IMR-90 (cell line): ENCODE data around the gene TCL1A. TPM values are rescaled to one million over a fixed set of nuclear protein-coding genes. Genes with fewer than 3 reads are reported as not detected.

Source experiments
- ATAC-seq: fragments of 200-7000 bp; cut with Tn5 transposase; 2 replicates; pipeline ENCODE4 v1.9.1; 2020; ENCODE audit warnings: low read depth, mild to moderate bottlenecking, moderate library complexity
- BruUV-seq: library from RNA; stranded (reverse); fragments of 400-500 nt; replicated peaks from 2 replicates; lab custom pipeline; 2021; lab: Mats Ljungman, UMichigan
- CTCF ChIA-PET: fragments of 300-600 bp; formaldehyde crosslinking; extraction: SDS; loops from one replicate; lab custom pipeline; 2021; ENCODE audit warnings: antibody characterized with exemption; lab: Yijun Ruan, JAX
- POLR2A ChIA-PET: fragments of 300-600 bp; sonication (Branson Sonifier 250); formaldehyde crosslinking; loops from one replicate; lab custom pipeline; 2022; ENCODE audit warnings: antibody characterized with exemption; ENCODE audit not compliant: unreplicated experiment; lab: Charles Lee
- DNase-seq: peaks from one replicate; pipeline ENCODE4 v3.0.0; 2013
- H2AFZ ChIP-seq: replicated peaks from 2 replicates; pipeline ENCODE3; 2013; ENCODE audit warnings: low read length, mild to moderate bottlenecking; ENCODE audit not compliant: poor library complexity
- H2AK5ac ChIP-seq: 2 replicates; pipeline ENCODE4 v1.6.1; 2013; ENCODE audit warnings: low read depth, low read length, inconsistent platforms
- H2AK9ac ChIP-seq: replicated peaks from 2 replicates; pipeline ENCODE3; 2013; ENCODE audit warnings: mild to moderate bottlenecking, low read depth, low read length, moderate library complexity; ENCODE audit not compliant: poor library complexity
- H2BK120ac ChIP-seq: 2 replicates; pipeline ENCODE4 v1.6.1; 2013; ENCODE audit warnings: low read depth, low read length, inconsistent platforms
- H2BK15ac ChIP-seq: 3 replicates; pipeline ENCODE4 v1.6.1; 2013; ENCODE audit warnings: low read depth, low read length, inconsistent platforms
- H2BK20ac ChIP-seq: 2 replicates; pipeline ENCODE4 v1.6.1; 2013; ENCODE audit warnings: low read depth, mild to moderate bottlenecking, inconsistent platforms, low read length, moderate library complexity
- H2BK5ac ChIP-seq: 2 replicates; pipeline ENCODE4 v1.6.1; 2013; ENCODE audit warnings: mild to moderate bottlenecking, low read depth, low read length, inconsistent platforms; ENCODE audit not compliant: poor library complexity, severe bottlenecking
- H3K14ac ChIP-seq: replicated peaks from 2 replicates; pipeline ENCODE4 v1.6.1; 2013; ENCODE audit warnings: low read depth, low read length, inconsistent platforms
- H3K18ac ChIP-seq: 2 replicates; pipeline ENCODE4 v1.6.1; 2013; ENCODE audit warnings: low read depth, low read length, control low read depth
- H3K23ac ChIP-seq: 2 replicates; pipeline ENCODE4 v1.6.1; 2013; ENCODE audit warnings: low read depth, low read length, inconsistent platforms
- H3K27ac ChIP-seq: 2 replicates; pipeline ENCODE4 v1.5.1; 2013; ENCODE audit warnings: mild to moderate bottlenecking, control low read depth, low read length; ENCODE audit not compliant: insufficient read depth
- H3K27me3 ChIP-seq: 2 replicates; pipeline ENCODE4 v1.6.1; 2013; ENCODE audit warnings: low read length; ENCODE audit not compliant: control insufficient read depth, insufficient read depth
- H3K36me3 ChIP-seq: 2 replicates; pipeline ENCODE4 v1.6.1; 2013; ENCODE audit warnings: low read length, mixed read lengths; ENCODE audit not compliant: control insufficient read depth, insufficient read depth
- H3K4ac ChIP-seq: 2 replicates; pipeline ENCODE4 v1.6.1; 2013; ENCODE audit warnings: low read depth, low read length, inconsistent platforms
- H3K4me1 ChIP-seq: 2 replicates; pipeline ENCODE4 v1.6.1; 2013; ENCODE audit warnings: low read length, mixed read lengths; ENCODE audit not compliant: control insufficient read depth, insufficient read depth
- H3K4me2 ChIP-seq: 2 replicates; pipeline ENCODE4 v1.6.1; 2013; ENCODE audit warnings: low read depth, mild to moderate bottlenecking, control low read depth, low read length, moderate library complexity
- H3K4me3 ChIP-seq: 2 replicates; pipeline ENCODE4 v1.5.1; 2013; ENCODE audit warnings: low read depth, mild to moderate bottlenecking, control low read depth, low read length, moderate library complexity; ENCODE audit not compliant: insufficient read depth
- H3K56ac ChIP-seq: 2 replicates; pipeline ENCODE4 v1.6.1; 2013; ENCODE audit warnings: low read length, inconsistent platforms; ENCODE audit not compliant: insufficient read depth; ENCODE audit errors: extremely low read depth
- H3K79me1 ChIP-seq, 2 experiments: 2 replicates each; pipeline ENCODE4 v1.6.1; 2013; ENCODE audit warnings: low read length in 2 of 2, inconsistent platforms in 1 of 2, low read depth in 1 of 2
- H3K9ac ChIP-seq: 2 replicates; pipeline ENCODE4 v1.6.1; 2013; ENCODE audit warnings: low read depth, low read length, control low read depth
- H3K9me1 ChIP-seq: 2 replicates; pipeline ENCODE4 v1.6.1; 2013; ENCODE audit warnings: low read length, inconsistent platforms; ENCODE audit not compliant: insufficient read depth
- H3K9me3 ChIP-seq: 2 replicates; pipeline ENCODE4 v1.6.1; 2013; ENCODE audit warnings: low read length; ENCODE audit not compliant: control insufficient read depth, insufficient read depth
- H4K20me1 ChIP-seq: 2 replicates; pipeline ENCODE4 v1.6.1; 2013; ENCODE audit warnings: low read length, inconsistent platforms; ENCODE audit not compliant: insufficient read depth
- H4K5ac ChIP-seq: 2 replicates; pipeline ENCODE4 v1.6.1; 2013; ENCODE audit warnings: mild to moderate bottlenecking, low read depth, low read length, control low read depth
- H4K8ac ChIP-seq, 2 experiments: 2 replicates each; pipeline ENCODE4 v1.6.1; 2013; ENCODE audit warnings: low read depth in 2 of 2, low read length in 2 of 2, control low read depth in 1 of 2, inconsistent platforms in 1 of 2
- H4K91ac ChIP-seq: 2 replicates; pipeline ENCODE4 v1.6.1; 2013; ENCODE audit warnings: low read depth, low read length, inconsistent platforms; ENCODE audit not compliant: insufficient read depth
- BHLHE40 ChIP-seq: fragments of 150-350 bp; IDR thresholded peaks from 2 replicates; pipeline ENCODE4 v1.6.1; 2016; ENCODE audit warnings: mild to moderate bottlenecking, low read depth, low read length
- CEBPB ChIP-seq: IDR thresholded peaks from 2 replicates; pipeline ENCODE4 v1.6.1; 2012; ENCODE audit warnings: low read depth, low read length, improper control_type of control experiment
- CHD1 ChIP-seq: IDR thresholded peaks from 2 replicates; pipeline ENCODE4 v1.6.1; 2012; ENCODE audit warnings: low read depth, low read length, improper control_type of control experiment
- MAFK ChIP-seq: IDR thresholded peaks from 2 replicates; pipeline ENCODE4 v1.6.1; 2012; ENCODE audit warnings: low read depth, low read length, improper control_type of control experiment
- MAZ ChIP-seq: IDR thresholded peaks from 2 replicates; pipeline ENCODE4 v1.6.1; 2012; ENCODE audit warnings: low read depth, mild to moderate bottlenecking, low read length, improper control_type of control experiment, moderate library complexity, borderline replicate concordance
- NFE2L2 ChIP-seq: fragments of 150-350 bp; IDR thresholded peaks from 2 replicates; pipeline ENCODE4 v1.6.1; 2016; ENCODE audit warnings: low read depth, mild to moderate bottlenecking, low read length
- POLR2A ChIP-seq: IDR thresholded peaks from 2 replicates; pipeline ENCODE4 v1.6.1; 2012; ENCODE audit warnings: mild to moderate bottlenecking, low read depth, low read length
- RAD21 ChIP-seq: IDR thresholded peaks from 2 replicates; pipeline ENCODE4 v1.6.1; 2012; ENCODE audit warnings: low read length, improper control_type of control experiment
- RCOR1 ChIP-seq: IDR thresholded peaks from 2 replicates; pipeline ENCODE4 v1.6.1; 2012; ENCODE audit warnings: mild to moderate bottlenecking, low read length, improper control_type of control experiment; ENCODE audit not compliant: insufficient replicate concordance
- RFX5 ChIP-seq: IDR thresholded peaks from 2 replicates; pipeline ENCODE4 v1.8.0; 2012; ENCODE audit warnings: low read depth, mild to moderate bottlenecking, low read length, moderate library complexity
- USF2 ChIP-seq: fragments of 150-350 bp; IDR thresholded peaks from 2 replicates; pipeline ENCODE4 v1.6.1; 2017; ENCODE audit warnings: mild to moderate bottlenecking, antibody characterized with exemption, low read length, low read depth
- WGBS, 2 experiments: methylation state at CpG; one replicate each; pipeline versions ENCODE4 v1.1.5 to v1.1.7; 2013; ENCODE audit warnings: missing lambda C conversion rate in 2 of 2; ENCODE audit not compliant: insufficient read length in 1 of 2; ENCODE audit errors: extremely low coverage in 2 of 2; 5-methylcytosine and 5-hydroxymethylcytosine counted together
- dilution Hi-C: fragments of 300-500 bp; cut with HindIII; formaldehyde crosslinking; loops from one replicate; pipeline ENCODE4 v1.14.3; 2018; ENCODE audit warnings: low sequenced_read_pairs; ENCODE audit not compliant: unreplicated experiment
- in situ Hi-C: fragments of 300-500 bp; cut with MboI; formaldehyde crosslinking; loops from 3 replicates; pipeline ENCODE4 v1.14.3; 2019; ENCODE audit warnings: low sequenced_read_pairs, inconsistent platforms, mixed read lengths
- intact Hi-C: fragments of 100-400 bp; cut with micrococcal nuclease; formaldehyde crosslinking; loops from 2 replicates; pipeline ENCODE4 v1.10.0; 2022
- polyA plus RNA-seq, 3 experiments: library from polyadenylated mRNA; depleted of rRNA; stranded (reverse); fragments of >200 nt; gene quantifications; 2 replicates each; pipeline ENCODE4 v1.2.3, GENCODE V29; 2012; ENCODE audit warnings: low replicate concordance in 1 of 3
- total RNA-seq: library from RNA; depleted of rRNA; stranded (reverse); fragments of >200 nt; gene quantifications from 2 replicates; pipeline ENCODE4 v1.2.3, GENCODE V29; 2012
- TF ChIP-seq, protein P1 (sequence below): fragments of 150-350 bp; IDR thresholded peaks from 2 replicates; pipeline ENCODE4 v1.6.1; 2016; ENCODE audit warnings: low read depth, mild to moderate bottlenecking, low read length, moderate library complexity, borderline replicate concordance
- TF ChIP-seq, protein P2 (sequence below): conservative IDR thresholded peaks from 2 replicates; pipeline ENCODE4 v1.5.1; 2012; ENCODE audit warnings: mild to moderate bottlenecking, low read depth, low read length, improper control_type of control experiment

TCL1A gene
- total and polyA plus RNA-seq, 2 of the 4 experiments (the other 2 are of a cell fraction): not detected

DNA sequence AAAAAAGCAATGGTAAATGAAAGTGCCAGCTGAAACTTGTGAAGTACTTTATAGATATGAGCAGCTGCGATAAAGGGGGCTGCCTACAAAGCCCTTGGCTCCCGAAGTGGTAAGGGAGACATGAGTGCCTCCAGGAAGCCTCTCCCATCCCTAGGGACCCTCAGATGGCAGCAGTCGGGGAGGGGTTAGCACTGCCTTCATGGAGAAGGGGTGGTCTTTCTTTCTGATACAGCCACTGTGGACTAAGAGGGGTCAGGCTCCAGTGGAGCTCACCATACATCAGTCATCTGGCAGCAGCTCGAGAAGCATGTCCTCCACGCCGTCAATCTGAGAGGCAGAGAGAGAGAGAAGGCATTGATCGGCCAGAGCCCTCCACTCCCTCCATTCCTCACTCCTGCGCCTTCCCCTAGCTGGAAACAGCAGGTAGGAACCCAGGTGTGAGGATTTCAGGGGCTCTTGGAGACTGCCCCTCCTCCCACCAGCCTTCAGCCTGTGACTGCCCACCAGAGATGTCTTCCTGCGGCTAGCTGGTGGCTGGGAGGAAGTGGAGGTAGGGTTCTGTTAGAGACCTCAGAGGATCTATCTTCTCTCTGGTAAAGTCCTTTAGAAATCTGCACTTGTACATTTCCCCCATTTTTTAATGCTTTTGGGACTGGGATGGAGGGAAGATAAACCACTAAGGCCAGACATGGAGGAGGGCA is 2.3 kb downstream of the TCL1A start:
- H3K18ac ChIP-seq: no peak overlapping the region
- DNase-seq (no peak), ATAC-seq (no peak)
- WGBS, 2 experiments: no CpG with 5 or more reads among the region's 9 CpGs
- no peak overlapping the region for H4K8ac ChIP-seq
- in situ Hi-C loops: no loop called here
- no peak overlapping the region for H3K27ac ChIP-seq
- no peak overlapping the region for H3K9ac ChIP-seq
- H3K56ac ChIP-seq: no peak overlapping the region
- H3K27me3 ChIP-seq: no peaks in the 10 kb centered on the region
- H2BK20ac ChIP-seq: no peak overlapping the region
- BruUV-seq: no TSS peak
- H2AK9ac ChIP-seq: no peak overlapping the region
- no peak overlapping the region for H2AK5ac ChIP-seq
- no peaks in the 10 kb centered on the region for H3K9me3 ChIP-seq
- no peak overlapping the region for H2AFZ ChIP-seq
- no peak overlapping the region for H3K23ac ChIP-seq
- no peaks in the 10 kb centered on the region for H3K79me1 ChIP-seq
- H3K14ac ChIP-seq: no peak overlapping the region
- H3K36me3 ChIP-seq: no peaks in the 10 kb centered on the region
- H3K4me3 ChIP-seq: no peak overlapping the region
- no peaks in the 10 kb centered on the region for H3K4me1 ChIP-seq
- no peak overlapping the region for H2BK15ac ChIP-seq
- ChIA-PET CTCF (no interaction called here), POLR2A (no interaction called here)
- H3K9me1 ChIP-seq: no peaks in the 10 kb centered on the region
- TF ChIP-seq CEBPB: no peak
- TF ChIP-seq NFE2L2: no peak
- no peak for TF ChIP-seq MAZ
- no peak for TF ChIP-seq USF2
- TF ChIP-seq BHLHE40: no peak
- TF ChIP-seq, protein P1, sequence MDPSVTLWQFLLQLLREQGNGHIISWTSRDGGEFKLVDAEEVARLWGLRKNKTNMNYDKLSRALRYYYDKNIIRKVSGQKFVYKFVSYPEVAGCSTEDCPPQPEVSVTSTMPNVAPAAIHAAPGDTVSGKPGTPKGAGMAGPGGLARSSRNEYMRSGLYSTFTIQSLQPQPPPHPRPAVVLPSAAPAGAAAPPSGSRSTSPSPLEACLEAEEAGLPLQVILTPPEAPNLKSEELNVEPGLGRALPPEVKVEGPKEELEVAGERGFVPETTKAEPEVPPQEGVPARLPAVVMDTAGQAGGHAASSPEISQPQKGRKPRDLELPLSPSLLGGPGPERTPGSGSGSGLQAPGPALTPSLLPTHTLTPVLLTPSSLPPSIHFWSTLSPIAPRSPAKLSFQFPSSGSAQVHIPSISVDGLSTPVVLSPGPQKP: no peak
- no peak for TF ChIP-seq RCOR1
- no peak for TF ChIP-seq RFX5
- TF ChIP-seq CHD1: no peak
- TF ChIP-seq, protein P2, sequence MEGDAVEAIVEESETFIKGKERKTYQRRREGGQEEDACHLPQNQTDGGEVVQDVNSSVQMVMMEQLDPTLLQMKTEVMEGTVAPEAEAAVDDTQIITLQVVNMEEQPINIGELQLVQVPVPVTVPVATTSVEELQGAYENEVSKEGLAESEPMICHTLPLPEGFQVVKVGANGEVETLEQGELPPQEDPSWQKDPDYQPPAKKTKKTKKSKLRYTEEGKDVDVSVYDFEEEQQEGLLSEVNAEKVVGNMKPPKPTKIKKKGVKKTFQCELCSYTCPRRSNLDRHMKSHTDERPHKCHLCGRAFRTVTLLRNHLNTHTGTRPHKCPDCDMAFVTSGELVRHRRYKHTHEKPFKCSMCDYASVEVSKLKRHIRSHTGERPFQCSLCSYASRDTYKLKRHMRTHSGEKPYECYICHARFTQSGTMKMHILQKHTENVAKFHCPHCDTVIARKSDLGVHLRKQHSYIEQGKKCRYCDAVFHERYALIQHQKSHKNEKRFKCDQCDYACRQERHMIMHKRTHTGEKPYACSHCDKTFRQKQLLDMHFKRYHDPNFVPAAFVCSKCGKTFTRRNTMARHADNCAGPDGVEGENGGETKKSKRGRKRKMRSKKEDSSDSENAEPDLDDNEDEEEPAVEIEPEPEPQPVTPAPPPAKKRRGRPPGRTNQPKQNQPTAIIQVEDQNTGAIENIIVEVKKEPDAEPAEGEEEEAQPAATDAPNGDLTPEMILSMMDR: no peak
- no peak for TF ChIP-seq POLR2A
- no peak for TF ChIP-seq RAD21
- TF ChIP-seq MAFK: no peak
- no peak overlapping the region for H2BK5ac ChIP-seq
- H2BK120ac ChIP-seq: no peak overlapping the region
- no peaks in the 10 kb centered on the region for H4K20me1 ChIP-seq
- no peak overlapping the region for H4K91ac ChIP-seq
- intact Hi-C loops: no loop called here
- dilution Hi-C loops: no loop called here
- H3K4me2 ChIP-seq: no peak overlapping the region
- no peak overlapping the region for H4K5ac ChIP-seq
- H3K4ac ChIP-seq: no peak overlapping the region
